SKM-1 treated with dmso at 0.1 percent for 144 hours (cell line): Measurements from ENCODE around the gene MS4A10.
"Not testable (repeated sequence)": the region's sequence is repeated elsewhere in the genome, so short reads cannot be mapped to it uniquely, and the experiment has no call there.

ENCODE experiments used
- DNase-seq: peaks from one replicate; lab custom pipeline; 2025; ENCODE audit not compliant: unreplicated experiment; lab: John Stamatoyannopoulos, UW

Gene MS4A10

GRCh38 chr11:60785136-60785535, at the start of gene MS4A10:
Gene MS4A10 (plus strand): TSS chr11:60785333. CDS start chr11:60790336, 5,003 bp downstream.
- DNase-seq: no peak

- DNase-seq: no peak
These were observed 46.0 kb upstream of the MS4A10 start for GRCh38 chr11:60739114-60739513.

- DNase-seq: no peak
These were observed 44.6 kb upstream of the MS4A10 start for GRCh38 chr11:60740573-60740972.

GRCh38 chr11:60741421-60741820, 43.7 kb upstream of the MS4A10 start:
- no peak for DNase-seq

GRCh38 chr11:60743058-60743457, 42.1 kb upstream of the MS4A10 start:
- no peak for DNase-seq

- no peak for DNase-seq
These were observed 41.0 kb upstream of the MS4A10 start for GRCh38 chr11:60744114-60744513.

- DNase-seq: no peak
These were observed 37.7 kb upstream of the MS4A10 start for GRCh38 chr11:60747359-60747873.

GRCh38 chr11:60748225-60748624, 36.9 kb upstream of the MS4A10 start:
- DNase-seq: no peak

GRCh38 chr11:60748821-60749220, 36.3 kb upstream of the MS4A10 start:
- no peak for DNase-seq

GRCh38 chr11:60750911-60751310, 34.2 kb upstream of the MS4A10 start:
- DNase-seq: no peak

GRCh38 chr11:60753309-60753708, 31.8 kb upstream of the MS4A10 start:
- no peak for DNase-seq

GRCh38 chr11:60754887-60755286, 30.2 kb upstream of the MS4A10 start:
- DNase-seq: no peak

GRCh38 chr11:60756307-60757032, 28.7 kb upstream of the MS4A10 start, which contains the start of gene MS4A15:
Gene MS4A15 (plus strand): TSS chr11:60756867. CDS start chr11:60763734, 6,867 bp downstream.
- peak; percentile 17 for DNase-seq

GRCh38 chr11:60757231-60757800, 27.8 kb upstream of the MS4A10 start:
- DNase-seq: no peak

GRCh38 chr11:60758671-60759070, 26.5 kb upstream of the MS4A10 start:
- not testable (repeated sequence) for DNase-seq

- DNase-seq: peak; percentile 65
These were observed 25.5 kb upstream of the MS4A10 start for GRCh38 chr11:60759438-60760225.

- DNase-seq: no peak
These were observed 23.5 kb upstream of the MS4A10 start for GRCh38 chr11:60761436-60762190.

- no peak for DNase-seq
These were observed 22.1 kb upstream of the MS4A10 start for GRCh38 chr11:60762851-60763691.

- DNase-seq: no peak
These were observed 21.3 kb upstream of the MS4A10 start for GRCh38 chr11:60763692-60764369.
